AG04450 (cell line): ENCODE results near the gene CHST11. TPM values are rescaled to one million over a fixed set of nuclear protein-coding genes. Genes with fewer than 3 reads are reported as not detected.

Experiments used
- CTCF ChIA-PET: fragments of 300-600, 350-600 bp; formaldehyde crosslinking; extraction: SDS; loops from one replicate; lab custom pipeline; 2022; ENCODE audit warnings: antibody characterized with exemption, inconsistent platforms; lab: Charles Lee
- POLR2A ChIA-PET: fragments of 350-600 bp; formaldehyde crosslinking; extraction: SDS; loops from one replicate; lab custom pipeline; 2021; ENCODE audit warnings: antibody characterized with exemption, inconsistent platforms; lab: Yijun Ruan, JAX
- DNase-seq: peaks from one replicate; pipeline ENCODE4 v3.0.0-alpha.2; 2011; ENCODE audit warnings: low read depth, low spot score
- H3K27ac ChIP-seq: one replicate; pipeline ENCODE4 v1.5.1; 2012; ENCODE audit warnings: low read depth, low read length, control low read depth
- H3K27me3 ChIP-seq: one replicate; pipeline ENCODE4 v1.6.0; 2012; ENCODE audit warnings: low read length; ENCODE audit not compliant: control insufficient read depth, insufficient read depth
- H3K4me3 ChIP-seq: 2 replicates; pipeline ENCODE4 v1.5.1; 2011; ENCODE audit warnings: mild to moderate bottlenecking, low read depth, low read length, control low read depth
- H3K9me3 ChIP-seq: 2 replicates; pipeline ENCODE4 v1.5.1; 2012; ENCODE audit warnings: low read length; ENCODE audit not compliant: control insufficient read depth, insufficient read depth
- CTCF ChIP-seq: IDR thresholded peaks from 2 replicates; pipeline ENCODE4 v1.5.1; 2011; ENCODE audit warnings: low read depth, low read length, control low read depth, inconsistent platforms
- polyA plus RNA-seq: library from polyadenylated mRNA; depleted of rRNA; stranded (reverse); fragments of >200 nt; gene quantifications from 2 replicates; pipeline ENCODE4 v1.2.3, GENCODE V29; 2011

The CHST11 gene
- polyA plus RNA-seq, 1 experiment, result 2.7 TPM

GRCh38 chr12:104452087-104452486, 4.7 kb upstream of the CHST11 start:
- no peak for TF ChIP-seq CTCF
- H3K27me3 ChIP-seq, result no peaks in the 10 kb centered on the region
- no peak overlapping the region for H3K27ac ChIP-seq
- CTCF ChIA-PET, result no interaction called here
- no peak for DNase-seq
- POLR2A ChIA-PET, result no interaction called here
- H3K4me3 ChIP-seq, result no peak overlapping the region
- H3K9me3 ChIP-seq, result no peaks in the 10 kb centered on the region

- Histone ChIP-seq H3K27me3 (no peaks in the 10 kb centered on the region), H3K9me3 (no peaks in the 10 kb centered on the region), H3K4me3 (no peak overlapping the region), H3K27ac (no peak overlapping the region)
- TF ChIP-seq CTCF, result no peak
- no peak for DNase-seq
- ChIA-PET CTCF (interaction anchor here (0.6 kb wide), 1 partner anchor 554 kb away, joined by 3 read pairs; no protein-coding TSS in a partner anchor), POLR2A (no interaction called here)
Observed at GRCh38 chr12:104453133-104453532, 3.6 kb upstream of the CHST11 start.

GRCh38 chr12:104454997-104455396, 1.8 kb upstream of the CHST11 start:
- H3K27ac ChIP-seq, result no peak overlapping the region
- CTCF ChIA-PET, result interaction anchor here (2.2 kb wide), 1 partner anchor 73 kb away, joined by 6 read pairs; no protein-coding TSS in a partner anchor
- no peak for TF ChIP-seq CTCF
- no peaks in the 10 kb centered on the region; the same call in 1 of the 2 replicates for H3K9me3 ChIP-seq
- no peaks in the 10 kb centered on the region for H3K27me3 ChIP-seq
- no peak overlapping the region for H3K4me3 ChIP-seq
- POLR2A ChIA-PET, result no interaction called here
- DNase-seq, result no peak

GRCh38 chr12:104455578-104456416, 951 bp upstream of the CHST11 start:
- DNase-seq, result no peak
- ChIA-PET POLR2A (no interaction called here), CTCF (interaction anchor here (0.6 to 2.2 kb wide), 3 partner anchors 74 to 421 kb away, joined by 3 to 6 read pairs (median 5); no protein-coding TSS in a partner anchor)
- H3K9me3 ChIP-seq, result no peaks in the 10 kb centered on the region; the same call in 1 of the 2 replicates
- H3K4me3 ChIP-seq, result peak overlapping the region; percentile 78
- peak overlapping the region; percentile 39 for H3K27ac ChIP-seq
- H3K27me3 ChIP-seq, result no peaks in the 10 kb centered on the region
- TF ChIP-seq CTCF, result no peak
